Inferior parietal cortex (tissue), 1 donor: ENCODE data around the gene MRPL50.

Experiments used
- DNase-seq: peaks from one replicate; pipeline ENCODE4 v3.0.0-alpha.2; 2016; ENCODE audit errors: extremely low spot score

The MRPL50 gene

GRCh38 chr9:101398068-101398929 is at the start of gene MRPL50, which contains the start of gene ZNF189:
TSS of gene MRPL50 (minus strand) at chr9:101398618. CDS start at chr9:101398592, 26 bp downstream.
TSS of gene ZNF189 (plus strand) at chr9:101398851. CDS start at chr9:101399157, 306 bp downstream.
- peak; percentile 99 for DNase-seq

- no peak for DNase-seq
Measured at GRCh38 chr9:101446732-101447131, 48.3 kb upstream of the MRPL50 start.

- DNase-seq, result no peak
Measured at GRCh38 chr9:101445353-101446029, 47.1 kb upstream of the MRPL50 start.

- no peak for DNase-seq
Measured at GRCh38 chr9:101443364-101443771, 45.0 kb upstream of the MRPL50 start.

GRCh38 chr9:101442736-101443135 is 44.3 kb upstream of the MRPL50 start:
- no peak for DNase-seq

GRCh38 chr9:101442318-101442717 is 43.9 kb upstream of the MRPL50 start:
- DNase-seq, result no peak

GRCh38 chr9:101440714-101441230 is 42.4 kb upstream of the MRPL50 start:
- no peak for DNase-seq

- no peak for DNase-seq
Measured at GRCh38 chr9:101438523-101438922, 40.1 kb upstream of the MRPL50 start.

- DNase-seq, result no peak
Measured at GRCh38 chr9:101437806-101438232, 39.4 kb upstream of the MRPL50 start.

GRCh38 chr9:101435601-101436079 is 37.2 kb upstream of the MRPL50 start, which contains the start of gene ALDOB:
TSS of gene ALDOB (minus strand) at chr9:101435774. CDS start at chr9:101430887, 4,887 bp downstream.
- no peak for DNase-seq

- DNase-seq, result no peak
Measured at GRCh38 chr9:101434998-101435397, 36.6 kb upstream of the MRPL50 start.

- no peak for DNase-seq
Measured at GRCh38 chr9:101433229-101433628, 34.8 kb upstream of the MRPL50 start.

- no peak for DNase-seq
Measured at GRCh38 chr9:101432740-101433139, 34.3 kb upstream of the MRPL50 start.

- DNase-seq, result no peak
Measured at GRCh38 chr9:101432171-101432570, 33.8 kb upstream of the MRPL50 start.

- no peak for DNase-seq
Measured at GRCh38 chr9:101429736-101430135, 31.3 kb upstream of the MRPL50 start.

- no peak for DNase-seq
Measured at GRCh38 chr9:101428909-101429308, 30.5 kb upstream of the MRPL50 start.

GRCh38 chr9:101427957-101428655 is 29.7 kb upstream of the MRPL50 start:
- no peak for DNase-seq

- no peak for DNase-seq
Measured at GRCh38 chr9:101427358-101427757, 28.9 kb upstream of the MRPL50 start.

- DNase-seq, result no peak
Measured at GRCh38 chr9:101421653-101422065, 23.2 kb upstream of the MRPL50 start.

- DNase-seq, result no peak
Measured at GRCh38 chr9:101419863-101420262, 21.4 kb upstream of the MRPL50 start.

GRCh38 chr9:101418518-101419430 is 20.4 kb upstream of the MRPL50 start:
- no peak for DNase-seq
